ENCODE measurements around the gene MKRN1.

DNA sequence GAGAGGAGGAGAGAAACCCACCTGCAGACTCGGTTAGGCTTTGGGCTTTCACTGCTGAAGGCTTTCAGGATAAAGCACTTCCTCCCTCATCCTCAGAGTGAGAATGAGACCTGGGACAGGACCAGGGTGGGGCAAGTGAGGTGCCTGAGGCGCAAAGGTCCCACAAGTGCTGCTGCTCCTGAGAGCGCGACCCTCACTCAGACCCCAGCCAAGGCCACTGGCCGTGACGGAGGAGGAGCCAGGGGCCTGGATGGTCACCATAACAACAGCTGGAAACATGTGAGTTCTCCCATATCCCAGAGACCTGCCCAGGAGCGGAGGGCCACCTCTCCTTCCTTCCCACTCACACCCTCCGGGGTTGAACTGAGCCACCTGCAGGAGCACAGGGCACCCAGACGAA, 46.9 kb upstream of the MKRN1 start:
- TF ChIP-seq, protein P1, sequence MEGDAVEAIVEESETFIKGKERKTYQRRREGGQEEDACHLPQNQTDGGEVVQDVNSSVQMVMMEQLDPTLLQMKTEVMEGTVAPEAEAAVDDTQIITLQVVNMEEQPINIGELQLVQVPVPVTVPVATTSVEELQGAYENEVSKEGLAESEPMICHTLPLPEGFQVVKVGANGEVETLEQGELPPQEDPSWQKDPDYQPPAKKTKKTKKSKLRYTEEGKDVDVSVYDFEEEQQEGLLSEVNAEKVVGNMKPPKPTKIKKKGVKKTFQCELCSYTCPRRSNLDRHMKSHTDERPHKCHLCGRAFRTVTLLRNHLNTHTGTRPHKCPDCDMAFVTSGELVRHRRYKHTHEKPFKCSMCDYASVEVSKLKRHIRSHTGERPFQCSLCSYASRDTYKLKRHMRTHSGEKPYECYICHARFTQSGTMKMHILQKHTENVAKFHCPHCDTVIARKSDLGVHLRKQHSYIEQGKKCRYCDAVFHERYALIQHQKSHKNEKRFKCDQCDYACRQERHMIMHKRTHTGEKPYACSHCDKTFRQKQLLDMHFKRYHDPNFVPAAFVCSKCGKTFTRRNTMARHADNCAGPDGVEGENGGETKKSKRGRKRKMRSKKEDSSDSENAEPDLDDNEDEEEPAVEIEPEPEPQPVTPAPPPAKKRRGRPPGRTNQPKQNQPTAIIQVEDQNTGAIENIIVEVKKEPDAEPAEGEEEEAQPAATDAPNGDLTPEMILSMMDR (conservative IDR thresholded peaks at IDR 0.05; ENCODE audit: low read depth, low read length) = no peak
- TF ChIP-seq CHD1 (IDR thresholded peaks at IDR 0.05; ENCODE audit: low read depth, low read length) (no peak), POLR2A (IDR thresholded peaks at IDR 0.05; ENCODE audit: low read depth, low read length) (no peak), NFE2L2 (IDR thresholded peaks at IDR 0.05; ENCODE audit: low read depth, low read length) (no peak), RFX5 (IDR thresholded peaks at IDR 0.05; ENCODE audit: low read depth, low read length) (no peak), RAD21 (IDR thresholded peaks at IDR 0.05; ENCODE audit: low read length) (no peak)

Measured in IMR-90 (cell line).